K562 (cell line): ENCODE measurements around the gene PRDM16. TPM values are rescaled to one million over a fixed set of nuclear protein-coding genes. Genes with fewer than 3 reads are reported as not detected.

Experiments
- ATF3 ChIP-seq, 2 experiments: fragments of 450-650 bp in 1 of 2; sonication (generic) in 1 of 2; formaldehyde crosslinking in 1 of 2; IDR thresholded peaks in 1 of 2; conservative IDR thresholded peaks in 1 of 2; 2 replicates each; pipeline versions ENCODE4 v1.6.1 to v1.8.1; 2016 to 2023; ENCODE audit warnings: mild to moderate bottlenecking in 2 of 2, moderate library complexity in 2 of 2, inconsistent platforms in 1 of 2, missing genetic modification reagents in 1 of 2
- CEBPG ChIP-seq, 3 experiments: fragments of 200-800 bp in 1 of 3; sonication (Bioruptor generic) in 1 of 3; sonication (generic) in 1 of 3; formaldehyde crosslinking in 1 of 3; IDR thresholded peaks in 2 of 3; conservative IDR thresholded peaks in 1 of 3; 2 replicates each; pipeline versions ENCODE4 v1.6.1 to v1.8.0; 2016 to 2022; ENCODE audit warnings: missing compliant biosample characterization in 2 of 3, missing genetic modification characterization in 2 of 3, mild to moderate bottlenecking in 1 of 3, missing genetic modification reagents in 1 of 3
- CREM ChIP-seq: IDR thresholded peaks from 2 replicates; pipeline ENCODE4 v1.6.1; 2014; ENCODE audit warnings: antibody characterized with exemption, low read depth
- ILF3 ChIP-seq: fragments of 450-650 bp; IDR thresholded peaks from 2 replicates; pipeline ENCODE4 v1.6.1; 2018; ENCODE audit warnings: antibody characterized with exemption, mild to moderate bottlenecking, moderate library complexity, borderline replicate concordance
- TCFL5 ChIP-seq: fragments of 250-450 bp; sonication (Bioruptor Pico); conservative IDR thresholded peaks from 2 replicates; pipeline ENCODE4 v1.6.1; 2021; ENCODE audit warnings: mild to moderate bottlenecking, moderate library complexity, matching md5 sums
- TRIM24 ChIP-seq, 2 experiments: fragments of 450-650 bp; IDR thresholded peaks; 2 replicates each; pipeline ENCODE4 v1.6.1; 2016
- TSC22D4 ChIP-seq: fragments of 450-650 bp; IDR thresholded peaks from 2 replicates; pipeline ENCODE4 v1.6.1; 2016; ENCODE audit warnings: missing genetic modification characterization, missing biosample characterization, control low read depth
- ZBTB43 ChIP-seq: sonication (generic); formaldehyde crosslinking; IDR thresholded peaks from 2 replicates; pipeline ENCODE4 v1.8.0; 2023; ENCODE audit warnings: mild to moderate bottlenecking, missing genetic modification reagents
- ZBTB7A ChIP-seq: IDR thresholded peaks from 2 replicates; pipeline ENCODE4 v1.6.1; 2011; ENCODE audit warnings: low read depth, mild to moderate bottlenecking, low read length, moderate library complexity, borderline replicate concordance; ENCODE audit not compliant: control insufficient read depth
- ZNF239 ChIP-seq: fragments of 250-450 bp; sonication (Bioruptor Pico); IDR thresholded peaks from 2 replicates; pipeline ENCODE4 v1.4.0; 2020; ENCODE audit warnings: mild to moderate bottlenecking
- ZNF76 ChIP-seq: fragments of 250-450 bp; sonication (Bioruptor Pico); IDR thresholded peaks from 2 replicates; pipeline ENCODE4 v1.4.0; 2020; ENCODE audit warnings: mild to moderate bottlenecking, moderate library complexity, borderline replicate concordance
- ZNF766 ChIP-seq: fragments of 200-800 bp; sonication (Bioruptor generic); conservative IDR thresholded peaks from 2 replicates; pipeline ENCODE4 v1.6.1; 2016; ENCODE audit warnings: missing genetic modification characterization, missing compliant biosample characterization
- polyA plus RNA-seq, 8 experiments: library from polyadenylated mRNA; depleted of rRNA in 4 of 8; stranded (reverse) in 5 of 8; unstranded in 3 of 8; fragments of >200 nt; fragmentation: Nextera tagmentation in 2 of 8; fragmentation: Illumina TruSeq in 1 of 8; extraction: Ambion mirVana in 2 of 8; extraction: Trizol in 1 of 8; gene quantifications; 2 replicates each; pipeline versions ENCODE4 v1.2.1 to v1.2.3, GENCODE V29; 2011 to 2014; ENCODE audit warnings: inconsistent platforms in 1 of 8, missing spikeins in 1 of 8
- total RNA-seq, 7 experiments: library from RNA; depleted of rRNA in 6 of 7; stranded (reverse); fragments of >200 nt in 6 of 7; fragmentation: Illumina TruSeq in 2 of 7; extraction: Trizol in 2 of 7; gene quantifications; 2 replicates each; pipeline versions ENCODE4 v1.2.1 to v1.2.3, GENCODE V29; 2011 to 2021; ENCODE audit warnings: low replicate concordance in 1 of 7

The PRDM16 gene
- total and polyA plus RNA-seq, 9 of the 15 experiments (the other 6 are each of a cell fraction or from before 2014, with no cell fraction given): 0.10 to 0.27 TPM; not detected in 7

- no peak for TF ChIP-seq ZBTB7A
- TF ChIP-seq TRIM24 (IDR thresholded peaks at IDR 0.05): peak in 1 of 2 experiments; percentile 64; a peak in 2 of 4 replicates
- peak; percentile 87 for TF ChIP-seq ZNF76 (CRISPR knock-in tag)
- TF ChIP-seq ZBTB43 (CRISPR knock-in tag): peak; percentile 84
- no peak for TF ChIP-seq TCFL5 (CRISPR knock-in tag)
- 0 out of 2 replicates have a peak, but pooled peaks have one; percentile 50 for TF ChIP-seq TSC22D4 (tag)
- TF ChIP-seq ZNF766 (CRISPR knock-in tag): no peak; the same call in 1 of the 2 replicates
- TF ChIP-seq ZNF239 (CRISPR knock-in tag): no peak; the same call in 1 of the 2 replicates
- no peak for TF ChIP-seq ILF3
- TF ChIP-seq CEBPG (CRISPR knock-in tag; IDR thresholded peaks at IDR 0.05): peak; percentile 67
- TF ChIP-seq CEBPG (tag; conservative IDR thresholded peaks at IDR 0.05 in 1 of 2, IDR thresholded peaks at IDR 0.05 in 1 of 2): peak in 1 of 2 experiments; percentile 57; a peak in 1 of 4 replicates
- TF ChIP-seq ATF3 (IDR thresholded peaks at IDR 0.05): peak; percentile 42; the same call in 1 of the 2 replicates
- no peak for TF ChIP-seq ATF3 (CRISPR knock-in tag; conservative IDR thresholded peaks at IDR 0.05)
- TF ChIP-seq CREM: 0 out of 2 replicates have a peak, but pooled peaks have one; percentile 5
Observed at GRCh38 chr1:3321559-3322449, 252.8 kb downstream of the PRDM16 start (continued).
